GM19324 (cell line): Measurements from ENCODE around the gene BUD31.

Experiments
- ATAC-seq: cut with Tn5 transposase; IDR thresholded peaks from one replicate; pipeline ENCODE4 v1.9.1; 2021; ENCODE audit warnings: mild to moderate bottlenecking, moderate library complexity; ENCODE audit not compliant: unreplicated experiment, low FRiP score

The BUD31 gene

GRCh38 chr7:99408379-99409191 lies at the start of gene BUD31, which contains the start of gene PDAP1:
Gene BUD31 (plus strand): TSS chr7:99408969. CDS start chr7:99411093, 2,124 bp downstream.
Gene PDAP1 (minus strand): TSS chr7:99408597. CDS start chr7:99408548, 49 bp downstream.
- ATAC-seq: peak; percentile 79

GRCh38 chr7:99359465-99360154 lies 49.2 kb upstream of the BUD31 start:
- no peak for ATAC-seq

- ATAC-seq: no peak
These were observed 46.0 kb upstream of the BUD31 start for GRCh38 chr7:99362801-99363200.

- no peak for ATAC-seq
These were observed 45.5 kb upstream of the BUD31 start for GRCh38 chr7:99363286-99363685.

GRCh38 chr7:99365318-99366141 lies 43.2 kb upstream of the BUD31 start:
- ATAC-seq: no peak

- ATAC-seq: no peak
These were observed 42.1 kb upstream of the BUD31 start for GRCh38 chr7:99366646-99367045.

- no peak for ATAC-seq
These were observed 39.9 kb upstream of the BUD31 start for GRCh38 chr7:99368750-99369389.

- ATAC-seq: no peak
These were observed 38.9 kb upstream of the BUD31 start for GRCh38 chr7:99369767-99370391.

GRCh38 chr7:99371376-99371920 lies 37.3 kb upstream of the BUD31 start:
- no peak for ATAC-seq

- ATAC-seq: no peak
These were observed 36.3 kb upstream of the BUD31 start for GRCh38 chr7:99372275-99373090.

GRCh38 chr7:99373091-99374066 lies 35.4 kb upstream of the BUD31 start:
- no peak for ATAC-seq

GRCh38 chr7:99374111-99375064 lies 34.4 kb upstream of the BUD31 start, which contains the start of gene ARPC1B:
Gene ARPC1B (plus strand): TSS chr7:99374730. CDS start chr7:99385715, 10,985 bp downstream.
- ATAC-seq: peak; percentile 65

- ATAC-seq: peak; percentile 48
These were observed 33.5 kb upstream of the BUD31 start for GRCh38 chr7:99375070-99375807.

GRCh38 chr7:99379043-99379577 lies 29.7 kb upstream of the BUD31 start:
- no peak for ATAC-seq

- ATAC-seq: peak; percentile 7
These were observed 29.1 kb upstream of the BUD31 start for GRCh38 chr7:99379693-99380031.
